ENCODE results near the gene DHTKD1.
A peak's percentile ranks its signal among the peaks of the same experiment; 100 is the strongest.

The DHTKD1 gene

GRCh38 chr10:12107781-12108180 is 39.0 kb downstream of the DHTKD1 start:
- in situ Hi-C loops (cut with MboI; ENCODE audit: low sequenced_read_pairs, unreplicated experiment) = no loop called here
- TF ChIP-seq CTCF (IDR thresholded peaks at IDR 0.05; ENCODE audit: borderline replicate concordance, control extremely low read depth, extremely low read depth, insufficient read depth, missing control alignments) = no peak
- DNase-seq (ENCODE audit: low spot score) = no peak

- DNase-seq (ENCODE audit: low spot score) = no peak
- no peak for TF ChIP-seq CTCF (IDR thresholded peaks at IDR 0.05; ENCODE audit: borderline replicate concordance, control extremely low read depth, extremely low read depth, insufficient read depth, missing control alignments)
- in situ Hi-C loops (cut with MboI; ENCODE audit: low sequenced_read_pairs, unreplicated experiment) = no loop called here
Observed at GRCh38 chr10:12109286-12109685, 40.5 kb downstream of the DHTKD1 start.

- no peak for DNase-seq (ENCODE audit: low spot score)
- in situ Hi-C loops (cut with MboI; ENCODE audit: low sequenced_read_pairs, unreplicated experiment) = no loop called here
- no peak for TF ChIP-seq CTCF (IDR thresholded peaks at IDR 0.05; ENCODE audit: borderline replicate concordance, control extremely low read depth, extremely low read depth, insufficient read depth, missing control alignments)
Observed at GRCh38 chr10:12111528-12111927, 42.8 kb downstream of the DHTKD1 start.

GRCh38 chr10:12113627-12114026 is 44.9 kb downstream of the DHTKD1 start:
- TF ChIP-seq CTCF (IDR thresholded peaks at IDR 0.05; ENCODE audit: borderline replicate concordance, control extremely low read depth, extremely low read depth, insufficient read depth, missing control alignments) = no peak
- no peak for DNase-seq (ENCODE audit: low spot score)
- in situ Hi-C loops (cut with MboI; ENCODE audit: low sequenced_read_pairs, unreplicated experiment) = no loop called here

GRCh38 chr10:12121673-12122072 is 52.9 kb downstream of the DHTKD1 start:
- DNase-seq (ENCODE audit: low spot score) = peak; percentile 69
- TF ChIP-seq CTCF (IDR thresholded peaks at IDR 0.05; ENCODE audit: borderline replicate concordance, control extremely low read depth, extremely low read depth, insufficient read depth, missing control alignments) = no peak
- in situ Hi-C loops (cut with MboI; ENCODE audit: low sequenced_read_pairs, unreplicated experiment) = no loop called here

- in situ Hi-C loops (cut with MboI; ENCODE audit: low sequenced_read_pairs, unreplicated experiment) = no loop called here
- no peak for TF ChIP-seq CTCF (IDR thresholded peaks at IDR 0.05; ENCODE audit: borderline replicate concordance, control extremely low read depth, extremely low read depth, insufficient read depth, missing control alignments)
- DNase-seq (ENCODE audit: low spot score) = peak; percentile 100
Observed at GRCh38 chr10:12129222-12130111, 60.7 kb downstream of the DHTKD1 start, which contains the start of gene SEC61A2. Gene SEC61A2 (plus strand): TSS chr10:12129677. CDS start chr10:12129788, 111 bp downstream.
